Endothelial cell (in vitro differentiated cells): ENCODE data around the gene FKBP8. TPM values are rescaled to one million over a fixed set of nuclear protein-coding genes. Genes with fewer than 3 reads are reported as not detected.

Experiments
- DNase-seq: peaks from one replicate; pipeline ENCODE4 v3.0.0; 2021; ENCODE audit warnings: low spot score
- H3K27ac Mint-ChIP-seq: one replicate; pipeline ENCODE4 v1.8.0; 2021; ENCODE audit warnings: mixed read lengths, inconsistent platforms; ENCODE audit not compliant: unreplicated experiment
- H3K27me3 Mint-ChIP-seq: one replicate; pipeline ENCODE4 v1.8.0; 2021; ENCODE audit warnings: mild to moderate bottlenecking, moderate library complexity, mixed read lengths, inconsistent platforms; ENCODE audit not compliant: unreplicated experiment
- H3K36me3 Mint-ChIP-seq: one replicate; pipeline ENCODE4 v1.8.0; 2021; ENCODE audit warnings: mild to moderate bottlenecking, low read depth, mixed read lengths, inconsistent platforms; ENCODE audit not compliant: unreplicated experiment
- H3K4me1 Mint-ChIP-seq: one replicate; pipeline ENCODE4 v1.8.0; 2021; ENCODE audit warnings: mild to moderate bottlenecking, mixed read lengths, inconsistent platforms; ENCODE audit not compliant: unreplicated experiment
- H3K4me3 Mint-ChIP-seq: one replicate; pipeline ENCODE4 v1.8.0; 2021; ENCODE audit warnings: mild to moderate bottlenecking, mixed read lengths, inconsistent platforms; ENCODE audit not compliant: unreplicated experiment
- H3K9me3 Mint-ChIP-seq: one replicate; pipeline ENCODE4 v1.8.0; 2021; ENCODE audit warnings: mixed read lengths, inconsistent platforms; ENCODE audit not compliant: unreplicated experiment
- CTCF ChIP-seq: fragments of 200-600 bp; sonication (generic); IDR thresholded peaks from one replicate; pipeline ENCODE4 v1.5.0; 2021; ENCODE audit warnings: antibody characterized with exemption; ENCODE audit not compliant: unreplicated experiment
- total RNA-seq: library from RNA; stranded (reverse); fragmentation: NEBNext Ultra II Directional; extraction: Animal tissue kit (Norgen Biotek cat#: 25700); gene quantifications from one replicate; pipeline ENCODE4 v1.2.1, GENCODE V29; 2021; ENCODE audit not compliant: unreplicated experiment

FKBP8 gene
- total RNA-seq, 1 donor from 2014 or later: 229 TPM

- Mint-ChIP-seq H3K36me3 (no peaks in the 10 kb centered on the region), H3K9me3 (no peaks in the 10 kb centered on the region), H3K4me3 (no peak overlapping the region), H3K27ac (no peak overlapping the region), H3K4me1 (peaks cover 11% of the 10 kb centered on the region), H3K27me3 (peaks cover 11% of the 10 kb centered on the region)
- DNase-seq: no peak
- TF ChIP-seq CTCF: no peak
Observed at GRCh38 chr19:18517606-18518005, 25.8 kb downstream of the FKBP8 start.

- Mint-ChIP-seq H3K36me3 (no peaks in the 10 kb centered on the region), H3K4me1 (peaks cover 9% of the 10 kb centered on the region), H3K27me3 (peaks cover 10% of the 10 kb centered on the region), H3K4me3 (no peak overlapping the region), H3K27ac (no peak overlapping the region), H3K9me3 (no peaks in the 10 kb centered on the region)
- TF ChIP-seq CTCF: no peak
- no peak for DNase-seq
Observed at GRCh38 chr19:18515959-18516358, 27.4 kb downstream of the FKBP8 start.

DNA sequence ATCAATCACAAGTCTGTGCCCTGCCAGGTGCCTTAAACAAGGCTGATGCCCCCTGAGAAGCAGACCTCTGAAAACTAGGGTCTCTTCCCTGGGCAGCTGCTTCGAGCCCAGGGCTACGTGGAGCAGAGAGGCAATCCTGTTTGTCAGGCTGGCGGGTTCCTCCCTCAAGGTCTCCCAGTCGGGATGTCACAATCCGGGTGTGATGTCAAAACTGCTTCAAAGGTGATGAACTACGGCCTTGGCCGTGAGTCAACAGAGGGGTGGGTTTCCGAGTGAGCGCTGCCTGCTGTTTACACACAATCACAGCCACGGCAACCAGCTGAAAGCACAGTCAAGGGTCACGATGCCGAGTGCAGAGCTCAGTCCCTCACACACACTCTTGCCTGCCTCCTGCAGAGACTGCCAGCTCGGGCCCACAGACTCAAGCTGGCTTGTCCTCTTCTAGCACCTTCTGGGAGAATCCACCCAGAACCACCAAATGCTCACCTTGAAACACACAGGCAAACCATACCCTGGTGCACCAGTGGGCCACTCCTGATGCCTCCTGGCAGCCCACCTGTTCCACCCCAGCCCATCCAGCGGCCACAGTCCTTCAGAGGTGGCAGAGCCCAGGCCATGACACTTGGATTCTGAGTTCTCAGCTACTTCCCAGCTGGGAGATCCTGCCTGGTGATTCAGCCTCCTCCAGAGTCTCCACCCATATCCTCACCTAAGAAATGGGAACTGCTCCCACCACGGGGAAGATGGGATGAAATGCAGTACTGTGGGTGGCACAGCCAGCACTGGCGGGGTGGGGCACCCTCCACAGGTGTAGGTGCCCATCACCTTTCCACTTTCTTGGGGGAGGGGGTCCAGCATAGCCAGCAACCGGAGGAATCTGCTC is 28.3 kb downstream of the FKBP8 start:
- Mint-ChIP-seq H3K36me3 (no peaks in the 10 kb centered on the region), H3K4me1 (peaks cover 5% of the 10 kb centered on the region), H3K4me3 (no peak overlapping the region), H3K9me3 (no peaks in the 10 kb centered on the region), H3K27ac (peak overlapping the region; percentile 70), H3K27me3 (peaks cover 8% of the 10 kb centered on the region)
- DNase-seq: no peak
- no peak for TF ChIP-seq CTCF

- Mint-ChIP-seq H3K27me3 (peaks cover 5% of the 10 kb centered on the region), H3K4me3 (no peak overlapping the region), H3K27ac (no peak overlapping the region), H3K9me3 (no peaks in the 10 kb centered on the region), H3K36me3 (no peaks in the 10 kb centered on the region), H3K4me1 (peaks cover 2% of the 10 kb centered on the region)
- DNase-seq: no peak
- TF ChIP-seq CTCF: no peak
Observed at GRCh38 chr19:18513868-18514267, 29.5 kb downstream of the FKBP8 start.

GRCh38 chr19:18510216-18510615 is 33.2 kb downstream of the FKBP8 start:
- no peak overlapping the region for H3K4me3 Mint-ChIP-seq
- no peak overlapping the region for H3K27ac Mint-ChIP-seq
- no peak for TF ChIP-seq CTCF
- H3K4me1 Mint-ChIP-seq: peaks cover 10% of the 10 kb centered on the region
- H3K36me3 Mint-ChIP-seq: no peaks in the 10 kb centered on the region
- H3K27me3 Mint-ChIP-seq: peaks cover 9% of the 10 kb centered on the region
- H3K9me3 Mint-ChIP-seq: no peaks in the 10 kb centered on the region
- no peak for DNase-seq
